Tibial artery (tissue), 4 donors: ENCODE results near the gene AKR1B15.
"Not testable (repeated sequence)": the region's sequence is repeated elsewhere in the genome, so short reads cannot be mapped to it uniquely, and the experiment has no call there.

Experiments used
- DNase-seq, 2 donors: peaks; one replicate each; pipeline ENCODE4 v3.0.0-alpha.2; 2019
- H3K27ac ChIP-seq, 2 donors: fragments of 200-600 bp; sonication (generic) in 1 of 2; 1 replicate in 1 of 2; 2 replicates in 1 of 2; pipeline ENCODE4 v1.5.1; 2018 to 2019; ENCODE audit warnings: mild to moderate bottlenecking in 1 of 2
- H3K27me3 ChIP-seq, 2 donors: fragments of 200-600 bp; sonication (generic) in 1 of 2; one replicate each; pipeline versions ENCODE4 v1.5.1 to v1.6.0; 2016 to 2019
- H3K36me3 ChIP-seq, 3 donors: fragments of 200-600 bp; sonication (generic) in 2 of 3; one replicate each; pipeline ENCODE4 v1.5.1; 2016 to 2019; ENCODE audit warnings: mild to moderate bottlenecking in 2 of 3
- H3K4me1 ChIP-seq, 4 donors: fragments of 200-600 bp; sonication (generic) in 2 of 4; 1 replicate in 3 of 4; 2 replicates in 1 of 4; pipeline ENCODE4 v1.5.1; 2016 to 2019
- H3K4me3 ChIP-seq, 2 donors: fragments of 200-600 bp; sonication (generic) in 1 of 2; 1 replicate in 1 of 2; 2 replicates in 1 of 2; pipeline ENCODE4 v1.5.1; 2018 to 2019; ENCODE audit warnings: mild to moderate bottlenecking in 2 of 2
- H3K9me3 ChIP-seq, 3 donors: fragments of 200-600 bp; sonication (generic) in 1 of 3; one replicate each; pipeline ENCODE4 v1.5.1; 2016 to 2019
- CTCF ChIP-seq, 2 experiments: fragments of 200-600 bp in 1 of 2; fragments of 450-650 bp in 1 of 2; IDR thresholded peaks; one replicate each; pipeline ENCODE4 v1.5.1; 2017 to 2019; ENCODE audit warnings: antibody characterized with exemption in 2 of 2, mild to moderate bottlenecking in 1 of 2, moderate library complexity in 1 of 2
- intact Hi-C: fragments of 100-400 bp; cut with DNase I; formaldehyde crosslinking; loops from one replicate; pipeline ENCODE4 v1.15.0; 2023; ENCODE audit warnings: low total_unique reads

AKR1B15 gene

GRCh38 chr7:134557391-134557790 is 8.5 kb downstream of the AKR1B15 start:
- intact Hi-C loops = no loop called here
- no peak for TF ChIP-seq CTCF (IDR thresholded peaks at IDR 0.05)
- no peak for DNase-seq
- H3K4me3 ChIP-seq = no peak overlapping the region
- H3K27ac ChIP-seq = no peak overlapping the region
- H3K4me1 ChIP-seq = peaks cover 0 to 2% (median under 1%) of the 10 kb centered on the region in 4 donors
- H3K27me3 ChIP-seq = peaks cover 0 to 4% of the 10 kb centered on the region in 2 donors
- H3K9me3 ChIP-seq = no peaks in the 10 kb centered on the region
- no peaks in the 10 kb centered on the region for H3K36me3 ChIP-seq

DNA sequence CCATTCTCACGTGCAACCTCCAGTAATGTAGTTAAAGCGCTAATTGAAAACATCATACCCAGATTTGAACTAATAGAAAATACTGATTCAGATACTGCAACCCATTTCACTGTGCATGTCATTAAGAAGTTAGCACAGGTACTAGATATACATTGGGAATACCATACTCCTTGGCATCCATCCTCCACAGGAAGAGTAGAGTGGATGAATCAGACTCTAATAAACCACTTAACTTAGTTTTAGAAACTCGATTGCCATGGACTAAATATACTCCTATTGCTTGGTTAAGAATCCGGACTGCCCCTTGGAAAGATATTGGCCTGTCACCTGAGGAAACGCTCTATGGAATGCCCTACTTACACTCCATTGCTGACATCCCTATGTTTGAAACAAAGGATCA is 9.5 kb downstream of the AKR1B15 start:
- no peak for DNase-seq
- intact Hi-C loops = no loop called here
- H3K4me1 ChIP-seq = peaks cover 0 to 4% (median 2%) of the 10 kb centered on the region in 4 donors
- no peak overlapping the region for H3K27ac ChIP-seq
- H3K27me3 ChIP-seq = peaks cover 0 to 4% of the 10 kb centered on the region in 2 donors
- H3K4me3 ChIP-seq = no peak overlapping the region
- TF ChIP-seq CTCF (IDR thresholded peaks at IDR 0.05) = no peak
- no peaks in the 10 kb centered on the region for H3K36me3 ChIP-seq
- H3K9me3 ChIP-seq = no peaks in the 10 kb centered on the region

DNA sequence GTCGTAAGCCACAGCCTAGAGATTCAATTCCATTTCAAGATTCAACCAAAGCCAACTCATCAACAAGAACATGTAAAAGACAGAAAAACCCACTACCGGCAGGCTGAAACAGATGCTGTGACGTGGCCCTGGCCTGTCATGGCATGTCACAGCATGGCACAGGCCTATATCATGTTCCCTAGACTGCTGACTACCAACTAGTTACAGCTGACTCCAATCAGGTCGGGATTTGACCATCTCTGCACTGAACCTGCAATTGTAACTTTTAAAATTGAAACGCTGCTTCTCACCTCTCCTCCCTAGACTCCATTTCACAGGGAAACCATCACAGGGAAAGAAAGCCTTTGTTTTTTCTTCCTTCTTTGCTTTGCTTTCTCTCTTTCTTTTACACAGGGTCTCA is 12.7 kb downstream of the AKR1B15 start:
- DNase-seq, H3K27me3 ChIP-seq, intact Hi-C loops, H3K9me3 ChIP-seq, H3K27ac ChIP-seq, H3K36me3 ChIP-seq, H3K4me3 ChIP-seq: not testable (repeated sequence)
- H3K4me1 ChIP-seq = peaks cover 0 to 15% (median 2%) of the 10 kb centered on the region in 4 donors

DNA sequence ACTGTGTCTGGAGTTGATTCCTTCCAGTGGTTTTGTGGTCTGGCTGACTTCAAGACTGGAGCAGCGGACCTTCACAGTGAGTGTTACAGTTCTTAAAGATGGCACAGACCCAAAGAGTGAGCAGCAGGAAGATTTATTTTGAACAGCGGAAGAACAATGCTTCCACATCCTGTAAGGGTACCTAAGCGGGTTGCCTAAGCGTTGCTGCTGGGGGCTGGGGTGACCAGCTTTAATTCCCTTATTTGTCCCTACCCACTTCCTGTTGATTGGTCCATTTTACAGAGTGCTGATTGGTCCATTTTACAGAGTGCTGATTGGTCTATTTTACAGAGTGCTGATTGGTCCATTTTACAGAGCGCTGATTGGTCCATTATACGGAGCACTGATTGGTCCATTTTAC is 13.2 kb downstream of the AKR1B15 start:
- H3K9me3 ChIP-seq = no peaks in the 10 kb centered on the region
- peaks cover 0 to 15% (median 2%) of the 10 kb centered on the region in 4 donors for H3K4me1 ChIP-seq
- H3K27ac ChIP-seq = no peak overlapping the region
- intact Hi-C loops = no loop called here
- no peaks in the 10 kb centered on the region for H3K36me3 ChIP-seq
- no peak for DNase-seq
- H3K27me3 ChIP-seq = peaks cover 0 to 4% of the 10 kb centered on the region in 2 donors
- no peak overlapping the region for H3K4me3 ChIP-seq
- TF ChIP-seq CTCF (IDR thresholded peaks at IDR 0.05) = no peak

GRCh38 chr7:134563398-134563749 is 14.5 kb downstream of the AKR1B15 start:
- H3K27ac ChIP-seq, H3K4me3 ChIP-seq, intact Hi-C loops, H3K9me3 ChIP-seq, H3K36me3 ChIP-seq, DNase-seq, H3K27me3 ChIP-seq: not testable (repeated sequence)
- peaks cover 0 to 15% (median 2%) of the 10 kb centered on the region in 4 donors for H3K4me1 ChIP-seq

DNA sequence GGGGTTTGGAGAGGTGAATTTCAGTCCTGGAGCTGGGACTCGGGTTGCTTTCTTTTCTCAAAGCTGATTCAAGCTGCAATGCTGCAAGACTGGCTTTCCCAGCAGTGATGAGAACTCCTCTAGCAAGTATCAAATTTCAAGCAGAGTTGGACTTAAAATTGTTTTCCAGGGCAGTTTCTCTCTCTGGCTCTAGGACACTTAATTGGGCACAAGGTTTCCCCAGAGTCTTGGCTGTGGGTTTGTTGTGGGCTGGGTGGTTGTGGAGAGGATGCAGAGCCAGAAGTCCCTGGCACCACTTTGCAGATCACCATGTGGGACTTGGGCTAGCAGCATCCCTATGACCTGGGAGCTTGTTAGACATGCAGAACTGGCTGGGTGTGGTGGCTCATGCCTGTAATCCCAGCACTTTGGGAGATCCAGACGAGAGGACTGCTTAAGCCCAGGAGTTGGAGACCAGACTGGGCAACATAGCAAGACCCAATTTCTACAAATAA is 16.8 kb downstream of the AKR1B15 start:
- peak; percentile 60 to 79 for DNase-seq
- intact Hi-C loops = no loop called here
- no peaks in the 10 kb centered on the region for H3K27me3 ChIP-seq
- no peak overlapping the region for H3K4me3 ChIP-seq
- no peaks in the 10 kb centered on the region for H3K36me3 ChIP-seq
- TF ChIP-seq CTCF (IDR thresholded peaks at IDR 0.05) = no peak
- peaks cover 0 to 15% (median 2%) of the 10 kb centered on the region in 4 donors for H3K4me1 ChIP-seq
- peaks cover 0 to 10% (median 4%) of the 10 kb centered on the region in 3 donors for H3K9me3 ChIP-seq
- H3K27ac ChIP-seq = no peak overlapping the region

DNA sequence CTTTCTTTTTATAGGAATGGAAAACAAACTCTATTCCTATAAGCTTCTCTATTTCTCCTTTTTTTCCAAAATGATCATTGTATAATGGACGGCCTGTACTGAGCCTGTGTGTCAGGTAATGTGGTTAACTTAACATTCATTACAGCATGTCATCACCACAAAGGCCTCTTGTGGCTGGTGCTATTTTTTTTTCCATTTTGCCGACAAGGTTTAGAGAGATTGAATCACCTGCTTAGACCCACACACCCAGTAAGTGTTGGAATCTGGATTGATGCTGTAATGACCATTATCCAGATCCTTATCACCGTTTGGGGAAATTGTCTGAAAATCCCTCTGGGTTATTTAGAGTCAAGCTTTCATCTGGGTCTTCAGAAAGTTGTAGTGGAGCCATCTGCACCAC is 18.5 kb downstream of the AKR1B15 start:
- no peak for DNase-seq
- no peaks in the 10 kb centered on the region for H3K36me3 ChIP-seq
- H3K4me1 ChIP-seq = peaks cover 0 to 13% (median 1%) of the 10 kb centered on the region in 4 donors
- no peak overlapping the region for H3K4me3 ChIP-seq
- no peaks in the 10 kb centered on the region for H3K27me3 ChIP-seq
- intact Hi-C loops = no loop called here
- peaks cover 0 to 10% (median 7%) of the 10 kb centered on the region in 3 donors for H3K9me3 ChIP-seq
- H3K27ac ChIP-seq = no peak overlapping the region
- TF ChIP-seq CTCF (IDR thresholded peaks at IDR 0.05) = no peak

- H3K4me1 ChIP-seq = peaks cover 0 to 11% (median 0%) of the 10 kb centered on the region in 4 donors
- H3K27me3 ChIP-seq, H3K27ac ChIP-seq, H3K4me3 ChIP-seq, intact Hi-C loops, H3K9me3 ChIP-seq, H3K36me3 ChIP-seq, DNase-seq: not testable (repeated sequence)
Measured at GRCh38 chr7:134569962-134570361, 21.1 kb downstream of the AKR1B15 start.
